ENCODE measurements around the gene ZNF593. TPM values are rescaled to one million over a fixed set of nuclear protein-coding genes. Genes with fewer than 3 reads are reported as not detected.

The ZNF593 gene
- total and polyA plus RNA-seq, 2 donors (not counting 1 experiment from before 2014, with no cell fraction given), result 10.7 to 60.0 TPM

GRCh38 chr1:26124418-26125331 is 45.0 kb upstream of the ZNF593 start:
- TF ChIP-seq CTCF (IDR thresholded peaks at IDR 0.05) (no peak), EZH2 (IDR thresholded peaks at IDR 0.05; ENCODE audit: borderline replicate concordance, insufficient read depth, low read depth, low read length, poor library complexity, severe bottlenecking) (no peak)
- ChIA-PET POLR2A (no interaction called here), CTCF (interaction anchor here (3.8 kb wide), 1 partner anchor 20 kb away, joined by 21 read pairs; no protein-coding TSS in a partner anchor)
- Mint-ChIP-seq H3K27me3 (peaks cover 4% of the 10 kb centered on the region), H3K9me3 (ENCODE audit: insufficient read depth) (no peaks in the 10 kb centered on the region), H3K27ac (no peak overlapping the region), H3K4me3 (no peak overlapping the region), H3K4me1 (peaks cover 28% of the 10 kb centered on the region)
- peaks cover 0 to 20% of the 10 kb centered on the region in 2 experiments for H3K36me3 ChIP-seq (replicated peaks in 1 of 2; ENCODE audit: control extremely low read depth in 1 of 2, control insufficient read depth in 1 of 2, extremely low read depth in 1 of 2, insufficient read depth in 2 of 2, low read length in 1 of 2)
- intact Hi-C loops (cut with micrococcal nuclease), result no loop called here
- H3K4me2 ChIP-seq (replicated peaks; ENCODE audit: low read depth, low read length, poor library complexity, severe bottlenecking), result no peak overlapping the region
- H3K27me3 ChIP-seq (replicated peaks in 1 of 4; ENCODE audit: control extremely low read depth in 1 of 4, control insufficient read depth in 3 of 4, insufficient read depth in 4 of 4, low read length in 3 of 4), result peaks cover 0 to 6% (median 1%) of the 10 kb centered on the region in 4 experiments
- WGBS (ENCODE audit: insufficient coverage), result 100% methylated on average over 1 of the region's 4 CpGs
- no peak for ATAC-seq (ENCODE audit: low read depth)
- H3K4me1 ChIP-seq (ENCODE audit: control insufficient read depth in 2 of 2, insufficient read depth in 2 of 2, low read length in 2 of 2), result peaks cover 25 to 27% of the 10 kb centered on the region in 2 donors
- no peak for DNase-seq
- H4K20me1 ChIP-seq (ENCODE audit: control insufficient read depth, insufficient read depth, low read length, poor library complexity, severe bottlenecking), result no peaks in the 10 kb centered on the region
- no peak overlapping the region for H3K9ac ChIP-seq (ENCODE audit: low read length)
- H3K9me3 ChIP-seq (ENCODE audit: control extremely low read depth in 1 of 3, control insufficient read depth in 2 of 3, insufficient read depth in 1 of 3, low read length in 2 of 3), result no peaks in the 10 kb centered on the region
- no peak overlapping the region for H3K4me3 ChIP-seq (ENCODE audit: control extremely low read depth in 1 of 5, extremely low read depth in 1 of 5, insufficient read depth in 1 of 5, low read depth in 2 of 5, low read length in 4 of 5)
- no peaks in the 10 kb centered on the region for H3K79me2 ChIP-seq (ENCODE audit: control insufficient read depth, insufficient read depth, low read length)
- H3K27ac ChIP-seq (ENCODE audit: low read length in 2 of 2), result no peak overlapping the region
- H2AFZ ChIP-seq (ENCODE audit: insufficient read depth, low read depth, low read length, poor library complexity, severe bottlenecking), result no peak overlapping the region

DNA sequence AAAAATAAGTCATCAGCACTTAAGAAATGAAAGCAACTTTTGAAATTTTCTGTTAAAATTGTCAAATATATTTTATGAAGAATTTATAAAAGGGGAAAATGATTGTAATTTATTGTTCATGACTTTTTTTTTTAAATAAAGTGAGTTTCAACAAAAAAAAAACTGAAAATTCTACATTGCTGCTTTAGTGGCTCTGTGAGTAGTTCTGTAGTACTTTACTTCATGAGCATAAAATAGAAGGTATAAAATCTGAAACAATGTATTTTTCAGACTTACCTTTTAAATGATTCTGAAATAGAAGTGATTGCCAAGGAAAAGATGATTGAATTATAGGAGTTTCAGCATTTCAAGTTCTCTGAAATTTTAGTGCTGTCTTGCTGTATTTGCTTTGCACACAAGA is 44.3 kb upstream of the ZNF593 start:
- H3K9ac ChIP-seq (ENCODE audit: low read length), result no peak overlapping the region
- no peaks in the 10 kb centered on the region for H3K9me3 Mint-ChIP-seq (ENCODE audit: insufficient read depth)
- TF ChIP-seq EZH2 (IDR thresholded peaks at IDR 0.05; ENCODE audit: borderline replicate concordance, insufficient read depth, low read depth, low read length, poor library complexity, severe bottlenecking), result no peak
- TF ChIP-seq CTCF (IDR thresholded peaks at IDR 0.05), result no peak
- H3K9me3 ChIP-seq (ENCODE audit: control extremely low read depth in 1 of 3, control insufficient read depth in 2 of 3, insufficient read depth in 1 of 3, low read length in 2 of 3), result no peaks in the 10 kb centered on the region
- H3K27me3 ChIP-seq (replicated peaks in 1 of 4; ENCODE audit: control extremely low read depth in 1 of 4, control insufficient read depth in 3 of 4, insufficient read depth in 4 of 4, low read length in 3 of 4), result peaks cover 0 to 6% (median 1%) of the 10 kb centered on the region in 4 experiments
- H3K27ac Mint-ChIP-seq, result no peak overlapping the region
- ChIA-PET CTCF (interaction anchor here (2.4 kb wide), 1 partner anchor 19 kb away, joined by 17 read pairs; no protein-coding TSS in a partner anchor), POLR2A (no interaction called here)
- intact Hi-C loops (cut with micrococcal nuclease), result no loop called here
- ATAC-seq (ENCODE audit: low read depth) (no peak), DNase-seq (no peak)
- H3K4me2 ChIP-seq (replicated peaks; ENCODE audit: low read depth, low read length, poor library complexity, severe bottlenecking), result no peak overlapping the region
- H3K36me3 ChIP-seq (replicated peaks in 1 of 2; ENCODE audit: control extremely low read depth in 1 of 2, control insufficient read depth in 1 of 2, extremely low read depth in 1 of 2, insufficient read depth in 2 of 2, low read length in 1 of 2), result peaks cover 0 to 16% of the 10 kb centered on the region in 2 experiments
- peaks cover 4% of the 10 kb centered on the region for H3K27me3 Mint-ChIP-seq
- no peak overlapping the region for H3K4me3 Mint-ChIP-seq
- no peaks in the 10 kb centered on the region for H4K20me1 ChIP-seq (ENCODE audit: control insufficient read depth, insufficient read depth, low read length, poor library complexity, severe bottlenecking)
- no peaks in the 10 kb centered on the region for H3K79me2 ChIP-seq (ENCODE audit: control insufficient read depth, insufficient read depth, low read length)
- no peak overlapping the region for H3K27ac ChIP-seq (ENCODE audit: low read length in 2 of 2)
- H3K4me1 Mint-ChIP-seq, result peaks cover 21% of the 10 kb centered on the region
- no peak overlapping the region for H2AFZ ChIP-seq (ENCODE audit: insufficient read depth, low read depth, low read length, poor library complexity, severe bottlenecking)
- H3K4me1 ChIP-seq (ENCODE audit: control insufficient read depth in 2 of 2, insufficient read depth in 2 of 2, low read length in 2 of 2), result peaks cover 18 to 21% of the 10 kb centered on the region in 2 donors
- no peak overlapping the region for H3K4me3 ChIP-seq (ENCODE audit: control extremely low read depth in 1 of 5, extremely low read depth in 1 of 5, insufficient read depth in 1 of 5, low read depth in 2 of 5, low read length in 4 of 5)
